Endothelial cell of umbilical vein (primary cell): ENCODE results near the gene NEDD4L. TPM values are rescaled to one million over a fixed set of nuclear protein-coding genes. Genes with fewer than 3 reads are reported as not detected.

Experiments
- BruUV-seq: library from RNA; stranded (reverse); fragments of 400-500 nt; replicated peaks from 2 replicates; lab custom pipeline; 2021; lab: Mats Ljungman, UMichigan
- CTCF ChIA-PET: fragments of 300-600, 350-600 bp; sonication (Branson Sonifier 250); formaldehyde crosslinking; loops from one replicate; lab custom pipeline; 2021; ENCODE audit warnings: antibody characterized with exemption, inconsistent platforms; lab: Charles Lee
- POLR2A ChIA-PET: fragments of 300-600, 350-600 bp; sonication (Branson Sonifier 250); formaldehyde crosslinking; loops from one replicate; lab custom pipeline; 2021; ENCODE audit warnings: antibody characterized with exemption, inconsistent platforms; lab: Charles Lee
- DNase-seq: peaks from one replicate; pipeline ENCODE4 v3.0.0-alpha.2; 2011; ENCODE audit warnings: low read depth, low spot score
- FAIRE-seq: peaks from 2 replicates; lab custom pipeline; 2011; peaks lifted over from hg19 to GRCh38; lab: Jason Lieb, UNC
- H2AFZ ChIP-seq: 2 replicates; pipeline ENCODE4 v1.6.0; 2012; ENCODE audit warnings: low read depth, low read length, control low read depth, inconsistent platforms
- H3K27ac ChIP-seq: 2 replicates; pipeline ENCODE4 v1.5.1; 2011; ENCODE audit warnings: low read depth, mild to moderate bottlenecking, control low read depth, low read length, moderate library complexity; ENCODE audit not compliant: insufficient read depth
- H3K27me3 ChIP-seq, 2 experiments: 2 replicates each; pipeline versions ENCODE4 v1.6.0 to v1.6.1; 2011; ENCODE audit warnings: low read length in 2 of 2, mixed read lengths in 1 of 2; ENCODE audit not compliant: control insufficient read depth in 2 of 2, insufficient read depth in 2 of 2
- H3K36me3 ChIP-seq, 2 experiments: 2 replicates in 1 of 2; 3 replicates in 1 of 2; pipeline ENCODE4 v1.5.1; 2011; ENCODE audit warnings: low read length in 2 of 2, mild to moderate bottlenecking in 1 of 2, moderate library complexity in 1 of 2; ENCODE audit not compliant: control insufficient read depth in 2 of 2, insufficient read depth in 2 of 2; ENCODE audit errors: extremely low read depth in 1 of 2
- H3K4me1 ChIP-seq: 3 replicates; pipeline ENCODE4 v1.5.1; 2011; ENCODE audit warnings: mild to moderate bottlenecking, low read length; ENCODE audit not compliant: control insufficient read depth, insufficient read depth; ENCODE audit errors: extremely low read depth
- H3K4me2 ChIP-seq: 2 replicates; pipeline ENCODE4 v1.6.1; 2011; ENCODE audit warnings: low read length, control low read depth, mixed read lengths; ENCODE audit not compliant: insufficient read depth
- H3K4me3 ChIP-seq, 3 experiments: fragments of 200-600 bp in 1 of 3; sonication (generic), shearing (Covaris generic) in 1 of 3; replicated peaks in 1 of 3; 2 replicates each; pipeline ENCODE4 v1.5.1; 2011 to 2016; ENCODE audit warnings: control low read depth in 3 of 3, low read length in 3 of 3, mild to moderate bottlenecking in 2 of 3, inconsistent platforms in 1 of 3, low read depth in 1 of 3, moderate library complexity in 1 of 3; ENCODE audit not compliant: insufficient read depth in 1 of 3
- H3K79me2 ChIP-seq: 2 replicates; pipeline ENCODE4 v1.6.0; 2012; ENCODE audit warnings: low read length, inconsistent platforms; ENCODE audit not compliant: control insufficient read depth, insufficient read depth
- H3K9ac ChIP-seq: replicated peaks from 2 replicates; pipeline ENCODE3; 2011; ENCODE audit warnings: low read length, control low read depth; ENCODE audit not compliant: insufficient read depth; ENCODE audit errors: extremely low read depth
- H3K9me1 ChIP-seq: replicated peaks from 3 replicates; pipeline ENCODE4 v1.6.0; 2011; ENCODE audit warnings: mild to moderate bottlenecking, low read length; ENCODE audit not compliant: control insufficient read depth, insufficient read depth; ENCODE audit errors: extremely low read depth
- H3K9me3 ChIP-seq: replicated peaks from 2 replicates; pipeline ENCODE4 v1.5.1; 2012; ENCODE audit warnings: low read length, inconsistent platforms; ENCODE audit not compliant: control insufficient read depth, insufficient read depth
- H4K20me1 ChIP-seq: replicated peaks from 2 replicates; pipeline ENCODE3; 2011; ENCODE audit warnings: mild to moderate bottlenecking, low read length; ENCODE audit not compliant: control insufficient read depth, insufficient read depth; ENCODE audit errors: extremely low read depth
- CTCF ChIP-seq, 2 donors: IDR thresholded peaks; 1 replicate in 1 of 2; 2 replicates in 1 of 2; pipeline ENCODE4 v1.5.1; 2011; ENCODE audit warnings: low read length in 2 of 2, mild to moderate bottlenecking in 2 of 2, moderate library complexity in 2 of 2, control low read depth in 1 of 2, inconsistent platforms in 1 of 2, low read depth in 1 of 2; ENCODE audit not compliant: insufficient read depth in 1 of 2; ENCODE audit errors: extremely low read depth in 1 of 2
- EZH2 ChIP-seq: IDR thresholded peaks from 2 replicates; pipeline ENCODE4 v1.6.1; 2012; ENCODE audit warnings: borderline replicate concordance, low read depth, mild to moderate bottlenecking, moderate library complexity, low read length, inconsistent platforms; ENCODE audit not compliant: severe bottlenecking
- FOS ChIP-seq: IDR thresholded peaks from 2 replicates; pipeline ENCODE4 v1.6.1; 2011; ENCODE audit warnings: mild to moderate bottlenecking, low read length, moderate library complexity, borderline replicate concordance; ENCODE audit not compliant: insufficient read depth
- GATA2 ChIP-seq: IDR thresholded peaks from 2 replicates; pipeline ENCODE4 v1.7.0; 2011; ENCODE audit warnings: low read depth, mild to moderate bottlenecking, moderate library complexity, mixed read lengths, low read length; ENCODE audit not compliant: insufficient read length, insufficient read depth
- JUN ChIP-seq: IDR thresholded peaks from 2 replicates; pipeline ENCODE4 v1.6.1; 2011; ENCODE audit warnings: borderline replicate concordance, low read depth; ENCODE audit not compliant: insufficient read length, insufficient read depth
- MAX ChIP-seq: IDR thresholded peaks from 2 replicates; pipeline ENCODE4 v1.6.1; 2011; ENCODE audit not compliant: insufficient read depth, insufficient read length
- MYC ChIP-seq: IDR thresholded peaks from one replicate; pipeline ENCODE4 v1.6.1; 2011; ENCODE audit warnings: mild to moderate bottlenecking, low read depth, low read length
- POLR2A ChIP-seq: IDR thresholded peaks from 2 replicates; pipeline ENCODE4 v1.6.1; 2012; ENCODE audit warnings: low read depth, mild to moderate bottlenecking, control low read depth, low read length
- POLR2AphosphoS5 ChIP-seq: IDR thresholded peaks from 2 replicates; pipeline ENCODE4 v1.6.1; 2012; ENCODE audit warnings: low read depth, mild to moderate bottlenecking, control low read depth, low read length, moderate library complexity; ENCODE audit not compliant: insufficient read depth
- dilution Hi-C: fragments of 300-500 bp; cut with MboI; formaldehyde crosslinking; loops from one replicate; pipeline ENCODE4 v1.15.0; 2019; ENCODE audit warnings: low sequenced_read_pairs; ENCODE audit not compliant: extremely low pct_ligation_motif_present
- intact Hi-C: fragments of 100-400 bp; cut with micrococcal nuclease; formaldehyde crosslinking; loops from one replicate; pipeline ENCODE4 v1.10.0; 2022
- polyA plus RNA-seq, 4 experiments: library from polyadenylated mRNA; depleted of rRNA in 3 of 4; stranded (reverse) in 3 of 4; unstranded in 1 of 4; fragments of >200 nt; gene quantifications; 2 replicates each; pipeline versions ENCODE4 v1.2.1 to v1.2.3, GENCODE V29; 2011 to 2012; ENCODE audit warnings: missing spikeins in 1 of 4
- total RNA-seq: library from RNA; stranded (reverse); gene quantifications from 2 replicates; pipeline ENCODE4 v1.2.3, GENCODE V29; 2021

Gene NEDD4L
- total and polyA plus RNA-seq, 2 donors (not counting 3 experiments of a cell fraction or from before 2014, with no cell fraction given), result 20.5 to 78.9 TPM

- peaks cover 30% of the 10 kb centered on the region for H3K4me1 ChIP-seq
- no peak overlapping the region for H3K4me3 ChIP-seq
- POLR2A ChIA-PET, result no interaction called here
- FAIRE-seq, result no peak
- H3K27ac ChIP-seq, result no peak overlapping the region
- no peaks in the 10 kb centered on the region for H3K9me3 ChIP-seq
- H3K36me3 ChIP-seq, result no peaks in the 10 kb centered on the region
- H3K27me3 ChIP-seq, result no peaks in the 10 kb centered on the region
- no peaks in the 10 kb centered on the region for H3K9me1 ChIP-seq
- no peak overlapping the region for H3K4me2 ChIP-seq
- H2AFZ ChIP-seq, result no peak overlapping the region
- TF ChIP-seq POLR2A, result no peak
- TF ChIP-seq POLR2AphosphoS5, result no peak
- TF ChIP-seq JUN, result no peak
- no peak for TF ChIP-seq CTCF (IDR thresholded peaks at IDR 0.05; ENCODE audit: extremely low read depth in 1 of 2, insufficient read depth in 1 of 2, low read depth in 1 of 2, low read length in 2 of 2)
- TF ChIP-seq EZH2, result no peak
- TF ChIP-seq FOS, result no peak
- TF ChIP-seq GATA2, result no peak
- no peak for TF ChIP-seq MYC
- no peak for TF ChIP-seq MAX
- no peak for DNase-seq
- dilution Hi-C loops (no loop called here), intact Hi-C loops (loop anchor here (5.0 to 10.0 kb wide), 4 partner anchors 142 to 437 kb away; no protein-coding TSS in a partner anchor)
- no TSS peak for BruUV-seq
- H3K79me2 ChIP-seq, result no peaks in the 10 kb centered on the region
- no peak overlapping the region for H3K9ac ChIP-seq
- CTCF ChIA-PET, result no interaction called here
- H4K20me1 ChIP-seq, result no peaks in the 10 kb centered on the region
Observed at GRCh38 chr18:58319719-58320118, 275.7 kb downstream of the NEDD4L start.
